ACC112 (cell line): Measurements from ENCODE around the gene CDHR5.

ENCODE experiments used
- H2AFZ ChIP-seq: fragments of 200-600 bp; sonication (generic); one replicate; pipeline ENCODE4 v1.6.0; 2017; ENCODE audit warnings: antibody characterized with exemption, low read length; ENCODE audit not compliant: unreplicated experiment
- H3K27ac ChIP-seq: fragments of 200-600 bp; sonication (generic); 2 replicates; pipeline ENCODE4 v1.5.1; 2014; ENCODE audit warnings: low read depth, mild to moderate bottlenecking, antibody characterized with exemption, low read length, moderate library complexity
- H3K27me3 ChIP-seq: fragments of 200-600 bp; sonication (generic); 2 replicates; pipeline ENCODE4 v1.6.1; 2014; ENCODE audit warnings: mild to moderate bottlenecking, antibody characterized with exemption, low read length, moderate library complexity, mixed read lengths; ENCODE audit not compliant: insufficient read depth
- H3K36me3 ChIP-seq: fragments of 200-600 bp; sonication (generic); 2 replicates; pipeline ENCODE4 v1.6.1; 2016; ENCODE audit warnings: mild to moderate bottlenecking, antibody characterized with exemption, low read length, moderate library complexity, mixed read lengths; ENCODE audit not compliant: insufficient read depth
- H3K4me1 ChIP-seq: fragments of 200-600 bp; sonication (generic); one replicate; pipeline ENCODE4 v1.6.1; 2016; ENCODE audit warnings: low read length, mixed read lengths; ENCODE audit not compliant: insufficient read depth, unreplicated experiment, control insufficient read depth
- H3K4me3 ChIP-seq: fragments of 200-600 bp; sonication (generic); 2 replicates; pipeline ENCODE4 v1.5.1; 2014; ENCODE audit warnings: mild to moderate bottlenecking, low read depth, low read length
- H3K79me2 ChIP-seq: fragments of 200-600 bp; sonication (generic); one replicate; pipeline ENCODE4 v1.6.0; 2016; ENCODE audit warnings: low read length; ENCODE audit not compliant: control insufficient read depth, unreplicated experiment, insufficient read depth

The CDHR5 gene

DNA sequence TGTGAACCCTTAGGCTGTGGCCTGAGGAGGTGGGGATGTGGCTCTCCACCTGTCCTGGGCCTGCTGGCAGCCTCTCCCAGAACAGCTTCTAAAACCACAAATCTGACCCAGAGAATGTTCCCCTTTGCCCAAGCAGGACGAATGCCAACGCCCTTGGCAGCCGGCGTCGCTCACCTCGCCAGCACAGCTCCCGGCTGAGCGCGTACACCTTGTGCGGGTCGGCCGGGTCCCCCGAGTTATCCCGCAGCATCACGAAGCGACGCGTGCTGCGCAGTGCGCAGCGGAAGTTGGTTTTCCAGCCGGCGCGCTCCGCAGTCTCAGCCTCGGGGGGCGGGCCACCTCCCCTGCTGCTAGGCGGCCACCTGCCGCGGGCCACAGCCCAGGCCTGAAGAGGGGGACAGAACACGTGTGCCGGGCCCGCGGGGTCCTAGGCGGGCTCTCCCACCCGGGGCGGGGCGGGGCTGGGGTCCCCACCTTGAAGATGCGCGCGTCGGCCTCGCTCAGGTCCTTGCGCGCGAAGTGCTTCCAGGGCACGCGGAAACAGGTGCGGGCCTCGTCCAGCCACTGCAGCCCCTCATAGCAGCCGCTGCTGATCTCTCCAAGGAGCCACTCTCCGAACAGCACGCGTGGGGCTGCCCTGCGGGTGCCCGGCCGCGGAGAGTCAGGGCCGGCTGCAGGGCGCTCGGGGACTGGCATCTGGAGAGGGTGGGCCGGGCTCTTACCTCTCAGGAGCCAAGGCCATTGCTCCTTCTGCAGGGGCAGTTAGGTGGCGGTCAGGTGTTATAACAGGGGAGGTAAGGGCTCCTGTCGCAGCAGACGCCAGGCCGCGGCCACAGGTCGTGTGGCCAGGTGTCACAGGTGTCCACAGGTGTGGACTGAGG lies 9.9 kb downstream of the CDHR5 start:
- peaks cover 25% of the 10 kb centered on the region for H3K4me1 ChIP-seq
- peaks cover 26% of the 10 kb centered on the region; the same call in 1 of the 2 replicates for H3K36me3 ChIP-seq
- H3K79me2 ChIP-seq = peaks cover 19% of the 10 kb centered on the region
- H3K27me3 ChIP-seq = no peaks in the 10 kb centered on the region
- peak overlapping the region; percentile 93 for H3K27ac ChIP-seq
- H2AFZ ChIP-seq = no peak overlapping the region
- H3K4me3 ChIP-seq = peak overlapping the region; percentile 99

- H3K27ac ChIP-seq = peak overlapping the region; percentile 93
- H3K79me2 ChIP-seq = peaks cover 19% of the 10 kb centered on the region
- H3K36me3 ChIP-seq = peaks cover 26% of the 10 kb centered on the region; the same call in 1 of the 2 replicates
- no peak overlapping the region for H2AFZ ChIP-seq
- peaks cover 25% of the 10 kb centered on the region for H3K4me1 ChIP-seq
- peak overlapping the region; percentile 99 for H3K4me3 ChIP-seq
- H3K27me3 ChIP-seq = no peaks in the 10 kb centered on the region
Observed at GRCh38 chr11:614021-614622, 10.6 kb downstream of the CDHR5 start.

DNA sequence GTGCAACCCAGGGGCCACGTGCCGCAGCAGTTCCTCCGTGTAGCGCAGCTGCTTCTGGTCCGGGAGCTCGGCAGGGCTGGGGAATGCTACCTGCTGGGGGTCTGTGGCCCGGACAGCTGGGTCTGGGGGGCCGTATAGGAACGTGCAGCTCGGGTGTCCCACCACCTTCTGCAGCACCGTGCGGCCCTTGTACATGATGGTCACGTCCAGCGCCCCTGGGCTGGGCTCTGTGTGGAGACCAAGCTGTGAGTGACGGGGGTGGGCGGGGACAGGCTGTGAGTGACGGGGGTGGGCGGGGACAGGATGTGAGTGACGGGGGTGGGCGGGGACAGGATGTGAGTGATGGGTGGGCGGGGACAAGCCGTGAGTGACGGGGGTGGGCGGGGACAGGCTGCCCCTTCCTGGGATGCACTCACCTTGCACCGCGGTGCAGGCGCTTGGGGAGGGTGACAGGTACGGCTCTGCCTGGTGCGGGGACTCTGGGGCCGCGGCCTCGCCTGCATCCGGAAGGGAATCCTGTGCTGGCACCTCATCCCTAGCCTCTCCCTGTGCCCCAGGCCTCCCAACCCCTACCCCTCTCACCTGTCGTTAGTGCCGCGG lies 11.3 kb downstream of the CDHR5 start:
- no peak overlapping the region for H2AFZ ChIP-seq
- H3K27ac ChIP-seq = peak overlapping the region; percentile 93; the same call in 1 of the 2 replicates
- H3K27me3 ChIP-seq = no peaks in the 10 kb centered on the region
- H3K79me2 ChIP-seq = peaks cover 22% of the 10 kb centered on the region
- H3K4me1 ChIP-seq = peaks cover 25% of the 10 kb centered on the region
- peaks cover 26% of the 10 kb centered on the region; the same call in 1 of the 2 replicates for H3K36me3 ChIP-seq
- H3K4me3 ChIP-seq = peak overlapping the region; percentile 99

DNA sequence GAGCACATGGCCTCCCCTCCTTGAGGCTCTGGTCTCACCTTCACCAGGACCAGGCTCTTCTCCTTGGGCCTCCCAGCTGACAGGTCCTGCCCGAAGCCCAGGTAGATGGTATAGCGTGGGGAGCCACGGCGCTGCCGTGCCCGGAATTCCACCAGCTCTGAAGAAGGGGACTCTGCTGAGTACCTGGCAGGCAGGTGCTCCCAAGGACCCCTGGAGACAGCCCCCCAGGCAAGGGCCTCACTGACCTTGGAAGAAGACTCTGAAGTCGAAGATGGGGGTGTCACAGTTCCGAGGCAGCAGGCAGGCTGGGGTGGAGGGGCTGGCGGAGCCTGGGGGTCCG lies 11.8 kb downstream of the CDHR5 start:
- Histone ChIP-seq H3K36me3 (peaks cover 26% of the 10 kb centered on the region; the same call in 1 of the 2 replicates), H3K79me2 (peaks cover 23% of the 10 kb centered on the region), H2AFZ (no peak overlapping the region), H3K27me3 (no peaks in the 10 kb centered on the region), H3K4me3 (no peak overlapping the region), H3K27ac (peak overlapping the region; percentile 26; the same call in 1 of the 2 replicates), H3K4me1 (peaks cover 25% of the 10 kb centered on the region)

DNA sequence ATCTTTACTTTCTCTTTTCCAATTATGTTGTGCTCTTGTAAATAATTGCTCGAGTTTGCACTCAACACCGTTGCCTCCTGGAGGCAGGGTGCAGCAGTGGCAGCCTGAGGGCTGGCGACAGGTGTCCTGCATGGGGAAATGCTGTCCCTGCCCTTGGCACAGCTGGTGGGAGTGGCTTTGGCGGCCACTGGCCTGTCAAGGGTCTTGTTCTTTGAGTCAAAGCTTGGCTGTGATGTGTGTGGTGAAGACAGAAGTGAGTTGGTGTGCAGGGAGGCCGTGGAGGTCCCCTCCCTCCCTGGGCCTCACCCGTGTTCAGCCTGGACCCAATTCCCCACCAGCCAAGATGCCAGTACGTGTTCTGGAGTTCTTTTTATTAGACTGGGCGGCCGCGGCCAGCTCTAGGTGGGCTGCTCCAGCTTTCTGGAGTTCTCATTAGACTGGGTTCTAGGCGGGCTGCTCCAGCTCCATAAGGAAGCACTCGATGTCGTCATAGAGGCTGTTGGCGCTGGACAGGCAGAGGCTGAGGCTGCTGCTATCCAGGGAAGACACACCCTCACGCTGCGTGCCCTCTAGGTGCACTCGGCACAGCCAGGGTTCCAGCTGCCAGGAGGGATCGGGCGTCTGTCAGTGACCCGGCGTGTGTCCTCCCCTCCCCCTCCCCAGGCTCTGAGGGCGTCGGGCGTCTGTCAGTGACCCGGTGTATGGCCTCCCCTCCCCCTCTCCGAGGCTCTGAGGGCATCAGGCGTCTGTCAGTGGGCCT lies 12.4 kb downstream of the CDHR5 start:
- Histone ChIP-seq H3K27me3 (no peaks in the 10 kb centered on the region), H3K27ac (no peak overlapping the region), H3K36me3 (peaks cover 26% of the 10 kb centered on the region; the same call in 1 of the 2 replicates), H3K4me1 (peaks cover 25% of the 10 kb centered on the region), H2AFZ (no peak overlapping the region), H3K79me2 (peaks cover 23% of the 10 kb centered on the region), H3K4me3 (no peak overlapping the region)

GRCh38 chr11:611001-611996 lies 13.5 kb downstream of the CDHR5 start:
- Histone ChIP-seq H2AFZ (no peak overlapping the region), H3K79me2 (peaks cover 23% of the 10 kb centered on the region), H3K27ac (no peak overlapping the region), H3K27me3 (no peaks in the 10 kb centered on the region), H3K4me3 (no peak overlapping the region), H3K36me3 (peaks cover 34% of the 10 kb centered on the region; the same call in 1 of the 2 replicates), H3K4me1 (peaks cover 24% of the 10 kb centered on the region)

DNA sequence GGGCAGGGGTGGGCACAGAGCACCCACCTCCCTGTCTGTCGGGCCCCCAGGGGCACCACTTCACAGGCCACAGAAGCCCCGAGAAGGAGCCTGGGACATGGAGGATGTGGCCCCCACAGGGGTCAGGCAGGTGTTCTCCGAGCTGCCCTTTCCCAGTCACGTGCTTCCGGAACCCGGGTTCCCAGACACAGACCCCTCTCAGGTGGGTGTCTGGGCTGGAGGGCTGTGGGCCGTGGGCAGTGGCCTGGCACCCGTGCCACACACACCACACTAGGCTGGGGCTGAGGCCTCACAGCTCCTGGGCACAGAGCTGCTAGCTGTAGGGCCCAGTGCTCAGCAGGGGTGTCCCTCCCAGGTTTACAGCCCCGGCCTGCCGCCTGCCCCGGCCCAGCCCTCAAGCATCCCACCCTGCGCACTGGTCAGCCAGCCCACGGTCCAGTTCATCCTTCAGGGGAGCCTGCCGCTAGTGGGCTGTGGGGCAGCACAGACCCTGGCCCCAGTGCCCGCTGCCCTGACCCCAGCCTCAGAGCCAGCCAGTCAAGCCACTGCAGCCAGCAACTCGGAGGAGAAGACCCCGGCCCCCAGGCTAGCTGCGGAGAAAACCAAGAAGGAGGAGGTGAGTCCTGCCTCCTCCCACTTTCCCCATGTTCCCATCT lies 14.5 kb downstream of the CDHR5 start:
- Histone ChIP-seq H2AFZ (no peak overlapping the region), H3K79me2 (peaks cover 22% of the 10 kb centered on the region), H3K4me1 (peaks cover 21% of the 10 kb centered on the region), H3K27ac (no peak overlapping the region), H3K4me3 (no peak overlapping the region), H3K36me3 (peaks cover 36% of the 10 kb centered on the region; the same call in 1 of the 2 replicates), H3K27me3 (no peaks in the 10 kb centered on the region)

- peaks cover 13% of the 10 kb centered on the region for H3K79me2 ChIP-seq
- H3K4me1 ChIP-seq = peaks cover 13% of the 10 kb centered on the region
- H3K4me3 ChIP-seq = no peak overlapping the region
- peaks cover 27% of the 10 kb centered on the region; the same call in 1 of the 2 replicates for H3K36me3 ChIP-seq
- H3K27me3 ChIP-seq = no peaks in the 10 kb centered on the region
- no peak overlapping the region for H2AFZ ChIP-seq
- H3K27ac ChIP-seq = no peak overlapping the region
Observed at GRCh38 chr11:609341-609811, 15.4 kb downstream of the CDHR5 start.

DNA sequence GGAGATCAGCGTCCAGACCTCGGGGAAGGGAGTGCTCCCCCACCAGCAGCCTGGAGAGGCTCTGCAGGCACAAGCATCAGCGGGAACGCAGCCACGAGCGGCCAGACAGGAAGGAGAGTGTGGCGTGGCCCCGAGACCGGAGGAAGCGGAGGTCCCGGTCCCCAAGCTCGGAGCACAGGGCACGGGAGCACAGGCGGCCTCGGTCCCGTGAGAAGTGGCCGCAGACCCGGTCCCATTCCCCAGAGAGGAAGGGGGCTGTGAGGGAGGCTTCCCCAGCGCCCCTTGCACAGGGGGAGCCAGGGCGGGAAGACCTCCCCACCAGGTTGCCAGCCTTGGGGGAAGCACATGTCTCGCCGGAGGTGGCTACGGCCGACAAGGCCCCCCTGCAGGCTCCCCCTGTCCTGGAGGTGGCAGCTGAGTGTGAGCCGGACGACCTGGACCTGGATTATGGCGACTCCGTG lies 15.9 kb downstream of the CDHR5 start:
- Histone ChIP-seq H3K36me3 (peaks cover 27% of the 10 kb centered on the region; the same call in 1 of the 2 replicates), H3K4me1 (peaks cover 8% of the 10 kb centered on the region), H3K4me3 (no peak overlapping the region), H2AFZ (no peak overlapping the region), H3K27ac (no peak overlapping the region), H3K79me2 (peaks cover 7% of the 10 kb centered on the region), H3K27me3 (no peaks in the 10 kb centered on the region)
